ENCODE data around the gene CSNK2A2.

The CSNK2A2 gene

DNA sequence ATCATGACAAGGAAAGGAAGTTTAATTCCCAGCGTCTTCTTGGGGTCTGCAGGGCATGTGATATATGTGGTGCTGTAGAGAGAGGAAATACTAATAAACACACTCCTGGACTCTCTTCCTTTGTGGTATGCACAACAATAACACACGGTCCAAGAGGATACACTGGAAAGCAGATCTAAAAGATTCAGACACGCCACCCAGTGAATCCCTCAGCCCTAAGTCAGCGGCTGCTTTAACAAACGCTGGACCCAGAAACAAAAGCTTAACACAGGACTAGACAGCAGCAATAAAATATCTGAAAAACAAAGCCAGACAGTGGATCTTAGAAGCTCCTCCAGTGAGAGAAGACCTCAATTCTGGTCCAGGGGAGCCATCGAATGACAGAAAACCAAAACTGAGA, 81.8 kb downstream of the CSNK2A2 start:
- no peak overlapping the region for H3K27ac ChIP-seq (ENCODE audit: insufficient read depth, low read length, poor library complexity, severe bottlenecking)
- peaks cover 40% of the 10 kb centered on the region for H3K36me3 ChIP-seq (ENCODE audit: control insufficient read depth, insufficient read depth, low read length)
- no peak overlapping the region for H3K4me3 ChIP-seq (ENCODE audit: insufficient read depth, low read depth, low read length, poor library complexity, severe bottlenecking)
- H3K9me3 ChIP-seq (ENCODE audit: control insufficient read depth, low read length): no peaks in the 10 kb centered on the region
- no peaks in the 10 kb centered on the region for H3K4me1 ChIP-seq (ENCODE audit: control insufficient read depth, insufficient read depth, low read length, poor library complexity, severe bottlenecking)
- H3K27me3 ChIP-seq (replicated peaks; ENCODE audit: control insufficient read depth, insufficient read depth, low read length, poor library complexity, severe bottlenecking): no peaks in the 10 kb centered on the region
- DNase-seq: no peak

DNA sequence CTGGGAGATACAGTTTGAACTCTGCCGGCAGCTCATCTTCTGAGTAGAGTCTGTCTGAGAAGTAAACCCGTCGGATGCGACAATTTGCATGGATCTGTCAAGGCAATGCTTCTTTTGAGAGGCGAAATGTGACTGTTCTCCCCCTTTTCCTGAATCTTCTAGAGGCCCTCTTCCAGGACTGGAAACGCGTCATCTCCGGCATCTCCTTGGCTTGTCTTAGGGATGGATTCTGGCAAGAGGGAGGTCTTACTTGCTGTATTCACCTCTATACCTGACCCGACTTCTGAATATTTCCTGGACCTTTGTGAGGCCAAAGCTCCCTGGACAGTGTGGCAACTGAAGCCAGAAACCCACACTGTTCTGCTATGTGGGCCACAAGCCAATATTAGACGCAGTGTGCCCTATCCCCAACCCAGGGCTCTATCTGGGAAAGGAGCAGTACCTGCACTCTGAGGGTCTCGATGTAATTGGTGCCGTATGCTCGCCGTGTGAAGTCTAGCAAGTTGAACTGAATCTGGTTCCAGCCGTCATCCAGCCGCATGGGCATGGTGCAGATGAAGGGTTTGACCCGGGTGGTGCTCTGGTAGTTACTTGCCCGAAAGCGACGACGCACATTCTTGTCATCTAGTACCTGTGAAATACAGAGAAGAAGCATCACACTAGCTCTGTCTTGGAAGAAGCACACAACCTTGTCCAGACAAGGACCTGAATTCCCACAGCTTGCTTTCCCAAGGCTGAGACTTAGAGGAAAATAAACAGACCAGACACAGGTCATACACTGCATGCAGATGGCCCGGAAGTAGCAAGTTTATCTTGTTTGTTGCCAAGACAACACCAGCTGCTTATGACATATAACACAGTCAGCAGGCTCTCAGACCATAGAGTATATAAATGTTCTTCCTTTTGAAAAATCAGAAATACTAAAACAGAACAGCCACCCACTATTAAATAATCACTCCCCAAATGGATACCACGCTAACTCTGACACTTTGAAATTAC, 82.8 kb downstream of the CSNK2A2 start:
- Histone ChIP-seq H3K9me3 (ENCODE audit: control insufficient read depth, low read length) (no peaks in the 10 kb centered on the region), H3K4me1 (ENCODE audit: control insufficient read depth, insufficient read depth, low read length, poor library complexity, severe bottlenecking) (no peaks in the 10 kb centered on the region), H3K4me3 (ENCODE audit: insufficient read depth, low read depth, low read length, poor library complexity, severe bottlenecking) (no peak overlapping the region), H3K36me3 (ENCODE audit: control insufficient read depth, insufficient read depth, low read length) (peaks cover 40% of the 10 kb centered on the region), H3K27ac (ENCODE audit: insufficient read depth, low read length, poor library complexity, severe bottlenecking) (no peak overlapping the region), H3K27me3 (replicated peaks; ENCODE audit: control insufficient read depth, insufficient read depth, low read length, poor library complexity, severe bottlenecking) (no peaks in the 10 kb centered on the region)
- DNase-seq: no peak

DNA sequence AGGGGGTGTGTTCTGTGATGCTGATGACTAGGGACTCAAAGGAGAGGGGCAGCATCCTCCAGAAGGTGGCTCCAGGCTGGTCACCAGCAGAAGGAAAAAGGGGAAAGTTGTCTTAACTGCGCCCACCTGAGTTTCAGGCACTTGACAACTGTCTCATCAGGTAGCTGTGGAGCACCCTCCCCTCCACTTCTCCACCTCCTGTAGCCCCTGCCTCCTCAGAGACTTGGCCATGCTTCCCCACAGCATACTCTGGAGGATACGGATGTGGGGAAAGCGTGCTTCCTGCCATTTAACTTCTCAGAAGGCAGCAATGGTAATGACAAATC, 86.6 kb downstream of the CSNK2A2 start:
- H3K36me3 ChIP-seq (ENCODE audit: control insufficient read depth, insufficient read depth, low read length): peaks cover 32% of the 10 kb centered on the region
- no peaks in the 10 kb centered on the region for H3K9me3 ChIP-seq (ENCODE audit: control insufficient read depth, low read length)
- no peak overlapping the region for H3K27ac ChIP-seq (ENCODE audit: insufficient read depth, low read length, poor library complexity, severe bottlenecking)
- no peaks in the 10 kb centered on the region for H3K4me1 ChIP-seq (ENCODE audit: control insufficient read depth, insufficient read depth, low read length, poor library complexity, severe bottlenecking)
- no peak for DNase-seq
- H3K4me3 ChIP-seq (ENCODE audit: insufficient read depth, low read depth, low read length, poor library complexity, severe bottlenecking): no peak overlapping the region
- no peaks in the 10 kb centered on the region for H3K27me3 ChIP-seq (replicated peaks; ENCODE audit: control insufficient read depth, insufficient read depth, low read length, poor library complexity, severe bottlenecking)

DNA sequence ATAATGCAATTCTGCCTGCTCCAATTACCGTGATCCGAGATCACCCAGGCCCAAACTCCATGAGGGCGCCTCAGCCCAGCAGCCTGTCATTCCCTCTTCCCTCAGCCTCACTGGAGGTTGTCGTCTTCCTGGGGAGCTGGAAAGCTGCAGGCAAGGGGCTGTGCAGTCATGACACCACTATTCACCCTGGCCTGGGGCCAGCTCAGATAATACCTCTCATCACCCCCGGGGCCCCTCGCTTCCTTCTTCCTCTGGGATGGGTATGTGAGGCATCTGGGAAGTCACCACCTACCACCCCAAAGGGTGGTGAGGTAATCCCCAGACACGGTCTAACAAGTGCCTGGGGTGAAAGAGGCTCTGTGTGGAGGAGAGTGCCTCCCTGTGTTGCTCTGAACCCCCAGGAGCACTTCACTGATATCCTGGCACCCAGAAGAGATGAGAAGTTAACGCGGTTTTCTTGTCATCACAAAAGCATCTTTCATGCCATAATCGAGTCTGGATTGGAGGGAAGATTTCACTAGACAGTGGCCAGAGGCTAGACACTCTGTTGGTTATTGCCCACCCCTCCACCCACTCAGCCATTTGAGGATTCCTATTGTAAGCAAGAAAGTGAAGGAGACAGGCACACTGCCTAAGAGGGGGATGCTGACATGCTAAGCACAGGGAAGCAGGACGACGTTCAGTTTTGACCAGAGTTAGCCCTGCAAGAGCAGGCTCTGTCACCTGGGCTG, 87.2 kb downstream of the CSNK2A2 start:
- Histone ChIP-seq H3K4me1 (ENCODE audit: control insufficient read depth, insufficient read depth, low read length, poor library complexity, severe bottlenecking) (no peaks in the 10 kb centered on the region), H3K27ac (ENCODE audit: insufficient read depth, low read length, poor library complexity, severe bottlenecking) (no peak overlapping the region), H3K36me3 (ENCODE audit: control insufficient read depth, insufficient read depth, low read length) (peaks cover 27% of the 10 kb centered on the region), H3K9me3 (ENCODE audit: control insufficient read depth, low read length) (no peaks in the 10 kb centered on the region), H3K4me3 (ENCODE audit: insufficient read depth, low read depth, low read length, poor library complexity, severe bottlenecking) (no peak overlapping the region), H3K27me3 (replicated peaks; ENCODE audit: control insufficient read depth, insufficient read depth, low read length, poor library complexity, severe bottlenecking) (no peaks in the 10 kb centered on the region)
- no peak for DNase-seq

DNA sequence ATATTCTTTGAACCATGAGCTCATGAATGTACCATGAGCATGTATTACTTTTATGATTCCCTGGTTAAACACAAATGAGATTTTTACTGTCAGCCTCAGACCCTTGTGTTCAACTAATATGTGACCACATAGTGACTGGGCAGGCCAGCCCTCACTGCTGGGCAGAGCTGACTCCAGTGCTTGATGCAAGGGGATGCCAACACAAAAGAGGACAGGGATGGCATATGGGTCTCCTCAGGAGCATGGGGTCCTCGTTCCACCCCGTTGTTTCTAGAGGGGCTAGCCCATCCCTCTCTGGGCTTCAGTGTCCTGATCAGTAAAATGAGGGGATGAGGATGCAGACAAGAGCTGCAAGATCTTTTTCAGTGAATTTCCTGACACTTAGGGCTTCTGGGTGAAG, 88.0 kb downstream of the CSNK2A2 start:
- Histone ChIP-seq H3K9me3 (ENCODE audit: control insufficient read depth, low read length) (no peaks in the 10 kb centered on the region), H3K4me1 (ENCODE audit: control insufficient read depth, insufficient read depth, low read length, poor library complexity, severe bottlenecking) (no peaks in the 10 kb centered on the region), H3K36me3 (ENCODE audit: control insufficient read depth, insufficient read depth, low read length) (peaks cover 18% of the 10 kb centered on the region), H3K27ac (ENCODE audit: insufficient read depth, low read length, poor library complexity, severe bottlenecking) (no peak overlapping the region), H3K4me3 (ENCODE audit: insufficient read depth, low read depth, low read length, poor library complexity, severe bottlenecking) (no peak overlapping the region), H3K27me3 (replicated peaks; ENCODE audit: control insufficient read depth, insufficient read depth, low read length, poor library complexity, severe bottlenecking) (no peaks in the 10 kb centered on the region)
- no peak for DNase-seq

DNA sequence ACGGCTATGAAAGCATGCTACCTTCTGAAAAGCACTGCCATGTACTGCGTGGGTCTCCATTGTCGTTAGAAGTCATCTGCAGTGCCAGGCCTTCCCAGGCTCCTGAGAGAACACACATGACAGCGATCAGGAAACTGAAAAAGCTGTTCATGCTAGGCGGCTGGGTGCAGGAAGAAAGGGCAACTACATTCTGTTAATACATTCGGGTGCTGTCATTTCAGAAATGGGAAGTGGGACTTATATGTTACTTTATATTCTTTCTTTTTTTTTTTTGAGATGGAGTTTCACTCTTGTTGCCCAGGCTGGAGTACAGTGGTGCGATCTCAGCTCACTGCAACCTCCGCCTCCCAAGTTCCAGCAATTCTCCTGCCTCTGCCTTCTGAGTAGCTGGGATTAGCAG, 88.6 kb downstream of the CSNK2A2 start:
- Histone ChIP-seq H3K27ac (ENCODE audit: insufficient read depth, low read length, poor library complexity, severe bottlenecking) (no peak overlapping the region), H3K9me3 (ENCODE audit: control insufficient read depth, low read length) (no peaks in the 10 kb centered on the region), H3K36me3 (ENCODE audit: control insufficient read depth, insufficient read depth, low read length) (peaks cover 13% of the 10 kb centered on the region), H3K4me1 (ENCODE audit: control insufficient read depth, insufficient read depth, low read length, poor library complexity, severe bottlenecking) (no peaks in the 10 kb centered on the region), H3K27me3 (replicated peaks; ENCODE audit: control insufficient read depth, insufficient read depth, low read length, poor library complexity, severe bottlenecking) (no peaks in the 10 kb centered on the region), H3K4me3 (ENCODE audit: insufficient read depth, low read depth, low read length, poor library complexity, severe bottlenecking) (no peak overlapping the region)
- DNase-seq: no peak

Measured in effector memory CD4-positive, alpha-beta T cell (primary cell).